ENCODE data around the gene BTBD9.

DNA sequence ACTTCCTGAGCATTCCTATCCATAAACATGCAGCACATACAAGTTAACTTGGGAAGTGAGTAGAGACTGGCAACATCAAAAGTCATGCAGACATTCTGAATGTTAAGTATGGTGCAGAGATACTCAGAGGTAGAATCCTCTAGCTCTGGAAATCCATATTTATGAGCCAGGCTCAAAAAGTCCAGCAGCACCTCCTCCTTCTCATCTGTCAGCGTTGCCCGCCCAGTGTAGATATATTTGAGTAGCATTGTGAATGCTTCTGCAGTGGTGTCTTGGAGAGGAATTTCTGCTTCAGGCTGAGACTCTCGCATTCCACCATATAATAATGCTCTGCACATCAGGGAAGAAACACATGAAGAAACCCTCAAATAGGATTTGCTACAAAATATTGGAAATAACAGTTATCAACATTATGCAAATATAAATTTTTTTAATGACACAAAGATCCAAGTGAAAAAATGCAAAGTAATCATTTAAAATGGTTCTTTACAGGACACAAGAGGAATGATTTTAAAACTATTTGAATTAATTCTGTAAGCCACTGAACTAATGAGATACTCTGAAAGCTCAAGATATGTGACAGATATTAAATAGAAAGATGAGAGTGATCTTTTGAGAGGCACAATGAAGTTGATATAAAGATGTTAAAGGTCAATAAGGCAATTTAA lies 45.6 kb downstream of the BTBD9 start:
- TF ChIP-seq POLR2AphosphoS5 (IDR thresholded peaks at IDR 0.05; ENCODE audit: borderline replicate concordance, low read depth, low read length) (no peak), EZH2 (IDR thresholded peaks at IDR 0.05) (no peak), FOXP2 (optimal IDR thresholded peaks at IDR 0.05; ENCODE audit: control extremely low read depth, extremely low read length, insufficient read depth) (no peak)
